HG03159 (cell line): ENCODE results near the gene LYPD6B.
A peak's percentile ranks its signal among the peaks of the same experiment; 100 is the strongest.

Experiments
- ATAC-seq: cut with Tn5 transposase; IDR thresholded peaks from one replicate; pipeline ENCODE4 v1.9.1; 2021; ENCODE audit warnings: mild to moderate bottlenecking, moderate library complexity; ENCODE audit not compliant: unreplicated experiment

LYPD6B gene

GRCh38 chr2:149155196-149155969 is 116.9 kb downstream of the LYPD6B start:
- ATAC-seq = no peak

GRCh38 chr2:149155988-149156387 is 117.5 kb downstream of the LYPD6B start:
- ATAC-seq = no peak

GRCh38 chr2:149156971-149157740 is 118.7 kb downstream of the LYPD6B start:
- ATAC-seq = no peak

GRCh38 chr2:149158957-149159356 is 120.5 kb downstream of the LYPD6B start:
- ATAC-seq = no peak

GRCh38 chr2:149160195-149160594 is 121.7 kb downstream of the LYPD6B start:
- no peak for ATAC-seq

- ATAC-seq = peak; percentile 91
Measured at GRCh38 chr2:149160701-149161217, 122.3 kb downstream of the LYPD6B start.

GRCh38 chr2:149161481-149162225 is 123.2 kb downstream of the LYPD6B start:
- ATAC-seq = no peak

- no peak for ATAC-seq
Measured at GRCh38 chr2:149164296-149164695, 125.8 kb downstream of the LYPD6B start.

GRCh38 chr2:149164827-149165226 is 126.3 kb downstream of the LYPD6B start:
- no peak for ATAC-seq

GRCh38 chr2:149167001-149167780 is 128.7 kb downstream of the LYPD6B start:
- peak; percentile 71 for ATAC-seq

- ATAC-seq = no peak
Measured at GRCh38 chr2:149167941-149168340, 129.4 kb downstream of the LYPD6B start.

- ATAC-seq = no peak
Measured at GRCh38 chr2:149169656-149170055, 131.2 kb downstream of the LYPD6B start.

- ATAC-seq = no peak
Measured at GRCh38 chr2:149170156-149170555, 131.7 kb downstream of the LYPD6B start.

- no peak for ATAC-seq
Measured at GRCh38 chr2:149170911-149171310, 132.4 kb downstream of the LYPD6B start.

GRCh38 chr2:149173220-149173619 is 134.7 kb downstream of the LYPD6B start:
- ATAC-seq = no peak

GRCh38 chr2:149175956-149176355 is 137.5 kb downstream of the LYPD6B start:
- no peak for ATAC-seq

- no peak for ATAC-seq
Measured at GRCh38 chr2:149178612-149179011, 140.1 kb downstream of the LYPD6B start.

GRCh38 chr2:149180226-149180875 is 141.9 kb downstream of the LYPD6B start:
- ATAC-seq = no peak

- ATAC-seq = no peak
Measured at GRCh38 chr2:149183187-149183586, 144.7 kb downstream of the LYPD6B start.

- ATAC-seq = no peak
Measured at GRCh38 chr2:149184991-149185390, 146.5 kb downstream of the LYPD6B start.
